Neural crest cell (in vitro differentiated cells): ENCODE data around the gene ELAC1. TPM values are rescaled to one million over a fixed set of nuclear protein-coding genes. Genes with fewer than 3 reads are reported as not detected.

Experiments
- DNase-seq: peaks from one replicate; pipeline ENCODE4 v3.0.0; 2021; ENCODE audit warnings: low read depth, mixed read lengths, low spot score
- H3K27ac Mint-ChIP-seq: one replicate; pipeline ENCODE4 v1.8.0; 2021; ENCODE audit warnings: mild to moderate bottlenecking, mixed read lengths; ENCODE audit not compliant: unreplicated experiment
- H3K27me3 Mint-ChIP-seq: 2 replicates; pipeline ENCODE4 v1.8.0; 2021; ENCODE audit warnings: low read depth, mild to moderate bottlenecking, mixed read lengths
- H3K36me3 Mint-ChIP-seq: 2 replicates; pipeline ENCODE4 v1.8.0; 2021; ENCODE audit warnings: low read depth, mild to moderate bottlenecking, mixed read lengths
- H3K4me1 Mint-ChIP-seq: 2 replicates; pipeline ENCODE4 v1.8.0; 2021; ENCODE audit warnings: mixed read lengths
- H3K4me3 Mint-ChIP-seq: one replicate; pipeline ENCODE4 v1.8.0; 2021; ENCODE audit warnings: mild to moderate bottlenecking, mixed read lengths
- H3K9me3 Mint-ChIP-seq: 2 replicates; pipeline ENCODE4 v1.8.0; 2021; ENCODE audit warnings: mixed read lengths
- total RNA-seq: library from RNA; stranded (reverse); gene quantifications from 2 replicates; pipeline ENCODE4 v1.2.1, GENCODE V29; 2021
- TF ChIP-seq, protein P1 (sequence below): fragments of 200-600 bp; sonication (generic); conservative IDR thresholded peaks from 2 replicates; pipeline ENCODE4 v1.5.0; 2021; ENCODE audit warnings: antibody characterized with exemption, mild to moderate bottlenecking

Gene ELAC1
- total RNA-seq, 1 donor from 2014 or later, result 15.0 TPM

DNA sequence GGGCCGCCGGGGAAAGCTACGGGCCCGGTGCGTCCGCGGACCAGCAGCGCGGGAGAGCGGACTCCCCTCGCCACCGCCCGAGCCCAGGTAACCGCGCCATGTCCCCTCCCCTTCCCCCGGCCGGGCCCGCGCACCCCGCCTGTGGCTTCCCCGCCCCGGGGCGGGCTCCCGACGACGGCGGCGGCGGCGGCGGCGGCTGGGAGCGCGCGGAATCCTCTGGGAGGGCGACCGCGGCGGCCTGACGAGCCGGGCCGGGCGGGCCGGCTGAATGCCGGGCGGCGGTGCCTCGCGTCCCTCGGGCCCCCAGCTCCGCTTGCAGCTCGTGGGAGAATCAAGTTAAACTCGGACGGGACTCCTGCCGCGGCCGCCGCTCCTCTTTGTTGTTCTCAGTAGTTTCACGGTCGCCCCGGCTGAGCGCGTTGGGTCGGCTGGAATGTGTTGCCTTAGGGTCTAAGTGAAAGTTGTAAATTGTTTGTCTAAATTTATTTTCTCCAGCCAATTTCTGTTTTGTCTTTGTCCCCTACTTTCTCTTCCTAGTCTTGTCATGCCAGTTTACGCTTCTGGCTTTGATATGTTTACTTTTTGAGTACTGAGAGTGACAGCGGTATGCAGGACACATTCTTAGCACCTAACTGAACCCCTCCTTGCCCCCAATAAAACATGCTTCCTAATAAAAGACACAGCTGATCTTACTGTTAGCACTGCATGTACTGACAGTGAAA, 62.9 kb downstream of the ELAC1 start:
- Mint-ChIP-seq H3K27ac (peak overlapping the region; percentile 96), H3K4me1 (peaks cover 53% of the 10 kb centered on the region), H3K36me3 (peaks cover 2% of the 10 kb centered on the region), H3K9me3 (no peaks in the 10 kb centered on the region), H3K27me3 (peaks cover 2% of the 10 kb centered on the region), H3K4me3 (peak overlapping the region; percentile 94)
- DNase-seq, result peak; percentile 53
- TF ChIP-seq, protein P1, sequence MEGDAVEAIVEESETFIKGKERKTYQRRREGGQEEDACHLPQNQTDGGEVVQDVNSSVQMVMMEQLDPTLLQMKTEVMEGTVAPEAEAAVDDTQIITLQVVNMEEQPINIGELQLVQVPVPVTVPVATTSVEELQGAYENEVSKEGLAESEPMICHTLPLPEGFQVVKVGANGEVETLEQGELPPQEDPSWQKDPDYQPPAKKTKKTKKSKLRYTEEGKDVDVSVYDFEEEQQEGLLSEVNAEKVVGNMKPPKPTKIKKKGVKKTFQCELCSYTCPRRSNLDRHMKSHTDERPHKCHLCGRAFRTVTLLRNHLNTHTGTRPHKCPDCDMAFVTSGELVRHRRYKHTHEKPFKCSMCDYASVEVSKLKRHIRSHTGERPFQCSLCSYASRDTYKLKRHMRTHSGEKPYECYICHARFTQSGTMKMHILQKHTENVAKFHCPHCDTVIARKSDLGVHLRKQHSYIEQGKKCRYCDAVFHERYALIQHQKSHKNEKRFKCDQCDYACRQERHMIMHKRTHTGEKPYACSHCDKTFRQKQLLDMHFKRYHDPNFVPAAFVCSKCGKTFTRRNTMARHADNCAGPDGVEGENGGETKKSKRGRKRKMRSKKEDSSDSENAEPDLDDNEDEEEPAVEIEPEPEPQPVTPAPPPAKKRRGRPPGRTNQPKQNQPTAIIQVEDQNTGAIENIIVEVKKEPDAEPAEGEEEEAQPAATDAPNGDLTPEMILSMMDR, result no peak

- Mint-ChIP-seq H3K36me3 (peaks cover 2% of the 10 kb centered on the region), H3K4me3 (peak overlapping the region; percentile 94), H3K4me1 (peaks cover 53% of the 10 kb centered on the region), H3K27ac (no peak overlapping the region), H3K9me3 (no peaks in the 10 kb centered on the region), H3K27me3 (peaks cover 2% of the 10 kb centered on the region)
- no peak for DNase-seq
- TF ChIP-seq, protein P1, result no peak
Measured at GRCh38 chr18:51032193-51032592, 64.4 kb downstream of the ELAC1 start.

DNA sequence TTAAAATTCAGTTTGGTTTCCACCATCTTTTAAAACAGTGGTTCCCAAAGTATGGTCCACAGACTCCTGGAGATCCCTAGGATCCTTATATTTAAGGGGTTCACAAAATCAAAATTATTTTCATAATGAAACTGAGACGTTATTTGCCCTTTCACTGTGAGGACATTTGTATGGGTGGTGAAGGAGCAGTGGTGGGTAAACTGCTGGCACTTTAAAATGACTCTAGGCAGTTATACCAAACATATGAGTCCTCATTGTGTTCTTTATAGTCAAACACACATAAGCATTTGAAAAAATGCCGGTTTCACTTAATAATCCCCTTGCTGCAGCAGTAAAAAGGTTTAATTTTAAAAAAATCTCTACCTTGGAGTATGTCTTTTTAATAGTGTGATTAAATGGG, 69.4 kb downstream of the ELAC1 start:
- Mint-ChIP-seq H3K9me3 (no peaks in the 10 kb centered on the region), H3K4me3 (no peak overlapping the region), H3K36me3 (peaks cover 5% of the 10 kb centered on the region), H3K27me3 (no peaks in the 10 kb centered on the region), H3K27ac (no peak overlapping the region), H3K4me1 (peaks cover 53% of the 10 kb centered on the region)
- TF ChIP-seq, protein P1, result no peak
- DNase-seq, result no peak

Other genes with a start within 250 kb of the ELAC1 start
- 0.12 and 0.23 TPM in 2 replicates for gene MRO, start 148.0 kb upstream of the ELAC1 start, total RNA-seq
- 55.8 and 60.4 TPM in 2 replicates for gene ME2, start 88.9 kb upstream of the ELAC1 start, total RNA-seq
- 148 and 151 TPM in 2 replicates for gene SMAD4, start 62.2 kb downstream of the ELAC1 start, total RNA-seq
- 69.3 and 70.7 TPM in 2 replicates for gene MEX3C, start 229.6 kb downstream of the ELAC1 start, total RNA-seq